ENCODE measurements around the gene PKHD1.

Gene PKHD1

DNA sequence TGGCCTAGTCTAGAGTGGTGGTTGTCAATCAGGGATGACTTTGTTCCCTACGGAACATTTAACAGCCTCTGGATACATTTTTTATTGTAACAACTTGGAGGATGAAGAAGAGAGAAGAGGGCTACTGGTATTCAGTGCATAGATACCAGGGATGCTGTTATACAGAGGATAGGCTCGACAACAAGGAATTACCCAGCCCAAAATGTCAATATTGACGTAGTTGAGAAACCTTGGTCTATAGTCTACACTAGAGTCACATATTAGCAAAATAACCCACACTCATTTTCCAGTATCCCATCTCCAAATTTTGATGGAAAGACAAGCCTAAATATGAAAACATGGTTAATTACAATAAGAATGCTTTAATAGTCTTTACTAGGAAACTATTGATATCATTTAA, 195.1 kb downstream of the PKHD1 start:
- DNase-seq (ENCODE audit: insufficient read length, low spot score) = no peak
- FAIRE-seq = no peak
- no peak for TF ChIP-seq CTCF (IDR thresholded peaks at IDR 0.05; ENCODE audit: insufficient read depth, missing control alignments)

GRCh38 chr6:51891784-51892183, 195.6 kb downstream of the PKHD1 start:
- no peak for TF ChIP-seq CTCF (IDR thresholded peaks at IDR 0.05; ENCODE audit: insufficient read depth, missing control alignments)
- no peak for DNase-seq (ENCODE audit: insufficient read length, low spot score)
- FAIRE-seq = no peak

DNA sequence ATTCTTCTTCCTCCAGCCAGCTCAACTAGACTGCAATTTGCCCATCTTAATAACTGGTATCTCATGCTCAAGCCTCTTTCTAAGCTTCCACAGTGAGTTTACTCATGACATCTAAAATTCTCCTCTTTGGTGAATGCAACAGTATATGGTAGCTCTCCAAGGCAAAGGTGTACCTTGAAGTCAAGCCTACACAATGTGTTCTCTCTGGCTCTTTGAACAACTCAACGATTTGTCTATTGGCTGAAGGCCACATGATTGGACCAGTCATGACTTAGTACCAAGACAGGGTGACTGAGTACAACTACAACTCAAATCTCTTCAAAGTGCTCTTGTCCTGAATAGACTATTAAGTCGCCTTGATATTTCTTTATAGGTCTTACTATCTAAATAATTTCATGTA, 199.6 kb downstream of the PKHD1 start:
- DNase-seq (ENCODE audit: insufficient read length, low spot score) (no peak), FAIRE-seq (no peak)
- TF ChIP-seq CTCF (IDR thresholded peaks at IDR 0.05; ENCODE audit: insufficient read depth, missing control alignments) = no peak

GRCh38 chr6:51885957-51886356, 201.5 kb downstream of the PKHD1 start:
- FAIRE-seq (no peak), DNase-seq (ENCODE audit: insufficient read length, low spot score) (no peak)
- TF ChIP-seq CTCF (IDR thresholded peaks at IDR 0.05; ENCODE audit: insufficient read depth, missing control alignments) = no peak

GRCh38 chr6:51868591-51869355, 218.6 kb downstream of the PKHD1 start:
- FAIRE-seq (no peak), DNase-seq (ENCODE audit: insufficient read length, low spot score) (no peak)
- TF ChIP-seq CTCF (IDR thresholded peaks at IDR 0.05; ENCODE audit: insufficient read depth, missing control alignments) = no peak

DNA sequence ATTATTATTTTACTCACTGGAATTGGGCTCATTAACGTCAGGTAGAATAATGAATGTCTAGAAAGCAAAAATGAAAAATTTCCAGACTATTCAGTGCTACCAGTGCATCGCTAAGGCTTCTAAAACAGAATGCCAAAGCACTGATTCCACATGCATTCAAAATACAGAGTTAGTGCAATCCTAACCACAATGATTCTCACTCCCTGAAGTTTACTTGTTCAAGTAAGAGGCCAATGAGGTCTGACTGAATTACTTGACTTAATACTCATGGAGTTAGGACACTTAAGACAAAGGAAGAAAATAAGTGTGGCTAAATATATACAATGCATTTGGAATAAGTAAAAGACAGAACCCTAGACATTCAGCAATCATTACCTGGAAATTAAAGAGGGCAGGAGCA, 220.5 kb downstream of the PKHD1 start:
- no peak for FAIRE-seq
- DNase-seq (ENCODE audit: insufficient read length, low spot score) = no peak
- TF ChIP-seq CTCF (IDR thresholded peaks at IDR 0.05; ENCODE audit: insufficient read depth, missing control alignments) = no peak

DNA sequence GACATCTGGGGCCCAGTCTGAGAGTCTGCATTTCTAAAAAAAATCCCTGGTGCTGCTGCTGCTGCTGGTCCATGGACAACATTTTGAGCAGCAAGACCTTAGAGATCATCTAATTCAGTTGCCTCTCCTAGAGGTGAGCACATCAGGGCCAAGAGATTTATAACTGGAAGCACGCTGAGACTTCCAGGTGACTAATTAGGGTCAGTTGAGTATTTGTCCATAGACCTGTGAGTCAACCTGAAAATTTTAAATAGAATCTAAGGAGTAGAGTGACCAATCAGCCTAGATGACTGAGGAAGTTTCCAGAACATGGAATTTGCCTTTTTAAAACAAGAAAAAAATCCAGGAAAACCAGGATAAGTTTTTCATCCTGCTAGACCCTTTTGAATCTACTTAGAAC, 221.4 kb downstream of the PKHD1 start:
- FAIRE-seq (no peak), DNase-seq (ENCODE audit: insufficient read length, low spot score) (no peak)
- no peak for TF ChIP-seq CTCF (IDR thresholded peaks at IDR 0.05; ENCODE audit: insufficient read depth, missing control alignments)
